T-helper 1 cell (primary cell): Measurements from ENCODE around the gene SORCS1.

Source experiments
- DNase-seq, 5 donors: peaks; one replicate each; pipeline ENCODE4 v3.0.0-alpha.2; 2012 to 2020
- total RNA-seq, 4 donors: gene quantifications; one replicate each; lab custom pipeline; 2026; lab: John Stamatoyannopoulos, UW

The SORCS1 gene
- 0 to 0.12 (median 0) reads per million in 4 donors for total RNA-seq

GRCh38 chr10:107163881-107164861 lies at the start of gene SORCS1:
TSS of gene SORCS1 (minus strand) at chr10:107164706.
- DNase-seq = no peak

- no peak for DNase-seq
Measured at GRCh38 chr10:107214261-107214660, 49.8 kb upstream of the SORCS1 start.

GRCh38 chr10:107213861-107214260 lies 49.4 kb upstream of the SORCS1 start:
- no peak for DNase-seq

GRCh38 chr10:107206833-107207232 lies 42.3 kb upstream of the SORCS1 start:
- no peak for DNase-seq

GRCh38 chr10:107169516-107169915 lies 5.0 kb upstream of the SORCS1 start:
- DNase-seq = no peak

DNA sequence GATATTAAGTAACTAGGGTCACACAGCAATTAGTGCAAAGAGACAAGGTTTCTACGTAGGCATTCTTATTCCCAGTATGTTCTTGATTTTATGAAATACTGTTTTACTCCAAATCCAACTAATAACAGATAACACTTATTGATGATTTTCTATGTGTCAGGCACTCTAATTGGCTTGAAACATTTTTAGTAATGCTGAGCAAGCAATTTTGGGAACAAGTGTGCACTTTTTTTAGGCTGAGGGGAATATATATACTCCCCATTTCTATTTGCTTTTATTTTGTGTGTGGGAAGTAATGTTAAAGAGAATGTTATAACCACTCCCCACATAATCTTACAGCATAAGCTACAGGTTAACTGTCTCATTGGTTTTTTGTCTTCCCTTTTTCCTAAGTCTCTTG lies 4.2 kb upstream of the SORCS1 start:
- DNase-seq = no peak

- no peak for DNase-seq
Measured at GRCh38 chr10:107166403-107166802, 1.9 kb upstream of the SORCS1 start.

- DNase-seq = no peak
Measured at GRCh38 chr10:107164992-107165391, 486 bp upstream of the SORCS1 start.

GRCh38 chr10:107163076-107163855 lies 1.2 kb downstream of the SORCS1 start:
- DNase-seq = no peak

DNA sequence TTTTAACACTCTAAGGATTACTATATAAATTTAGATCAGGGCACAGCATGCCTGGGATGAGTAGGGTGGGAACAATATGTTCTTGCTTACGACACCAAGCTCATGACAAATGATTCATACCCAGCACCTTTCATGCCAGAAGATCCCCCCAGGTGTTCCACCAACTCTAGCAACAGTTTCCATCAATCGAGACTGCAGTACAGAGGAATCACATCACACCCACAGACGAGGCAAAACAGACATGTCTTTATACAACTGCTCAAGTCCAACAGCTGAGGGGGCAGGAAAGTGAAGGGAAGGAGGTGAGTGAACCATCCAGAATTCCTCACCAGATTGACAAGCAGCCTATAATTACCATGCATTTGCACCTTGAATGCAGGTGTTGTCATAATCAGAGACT lies 3.6 kb downstream of the SORCS1 start:
- DNase-seq = no peak

GRCh38 chr10:107159871-107160270 lies 4.6 kb downstream of the SORCS1 start:
- DNase-seq = no peak

DNA sequence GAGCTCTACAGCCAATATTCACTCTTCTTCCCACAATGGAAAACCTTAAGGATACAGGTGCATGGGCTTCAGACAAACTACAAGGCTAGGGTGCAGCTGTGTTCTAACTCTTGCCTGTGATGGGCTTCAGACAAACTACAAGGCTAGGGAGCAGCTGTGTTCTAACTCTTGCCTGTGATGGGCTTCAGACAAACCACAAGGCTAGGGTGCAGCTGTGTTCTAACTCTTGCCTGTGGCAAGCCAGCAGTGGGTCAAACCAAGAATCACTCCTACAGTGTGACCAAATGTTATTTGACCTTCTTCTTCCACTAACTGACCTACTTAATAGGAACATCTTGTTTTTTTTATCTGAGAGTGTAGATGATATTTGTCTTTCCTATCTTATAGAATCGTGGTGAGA lies 7.4 kb downstream of the SORCS1 start:
- DNase-seq = no peak

DNA sequence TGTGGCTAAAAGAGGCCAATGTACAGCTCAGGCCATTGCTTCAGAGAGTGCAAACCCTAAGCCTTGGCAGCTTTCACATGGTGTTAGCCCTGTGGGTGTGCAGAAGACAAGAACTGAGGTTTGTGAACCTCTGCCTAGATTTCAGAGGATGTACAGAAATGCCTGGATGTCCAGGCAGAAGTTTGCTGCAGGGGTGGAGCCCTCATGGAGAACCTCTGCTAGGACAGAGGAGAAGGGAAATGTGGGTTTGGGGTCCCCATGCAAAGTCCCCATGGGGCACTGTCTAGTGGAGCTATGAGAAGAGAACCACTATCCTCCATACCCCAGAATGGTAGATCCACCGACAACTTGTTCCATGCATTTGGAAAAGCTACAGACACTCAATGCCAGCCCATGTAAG lies 12.4 kb downstream of the SORCS1 start:
- no peak for DNase-seq

GRCh38 chr10:107148906-107149305 lies 15.6 kb downstream of the SORCS1 start:
- DNase-seq = no peak

GRCh38 chr10:107144490-107144889 lies 20.0 kb downstream of the SORCS1 start:
- no peak for DNase-seq

- no peak for DNase-seq
Measured at GRCh38 chr10:107141524-107142061, 22.9 kb downstream of the SORCS1 start.

- no peak for DNase-seq
Measured at GRCh38 chr10:107139237-107139636, 25.3 kb downstream of the SORCS1 start.

DNA sequence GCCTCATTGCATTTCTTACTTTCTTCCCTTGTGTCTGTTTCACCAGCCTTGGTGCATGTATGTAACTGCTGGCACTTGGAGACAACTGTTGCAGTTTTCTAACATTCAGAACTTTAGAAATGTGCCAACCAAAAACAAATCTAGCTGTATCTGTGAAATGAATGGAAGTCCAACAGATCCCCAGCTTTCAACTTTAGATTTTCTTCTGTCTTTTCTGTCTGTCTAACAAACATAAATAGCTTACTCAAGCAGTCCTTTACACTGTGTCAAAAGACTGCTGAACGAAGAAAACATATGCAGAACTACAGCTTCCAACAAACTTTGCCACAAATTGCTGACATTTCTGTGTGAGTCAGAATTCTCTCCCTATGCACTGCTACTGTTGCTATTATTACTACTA lies 30.9 kb downstream of the SORCS1 start:
- DNase-seq = no peak

DNA sequence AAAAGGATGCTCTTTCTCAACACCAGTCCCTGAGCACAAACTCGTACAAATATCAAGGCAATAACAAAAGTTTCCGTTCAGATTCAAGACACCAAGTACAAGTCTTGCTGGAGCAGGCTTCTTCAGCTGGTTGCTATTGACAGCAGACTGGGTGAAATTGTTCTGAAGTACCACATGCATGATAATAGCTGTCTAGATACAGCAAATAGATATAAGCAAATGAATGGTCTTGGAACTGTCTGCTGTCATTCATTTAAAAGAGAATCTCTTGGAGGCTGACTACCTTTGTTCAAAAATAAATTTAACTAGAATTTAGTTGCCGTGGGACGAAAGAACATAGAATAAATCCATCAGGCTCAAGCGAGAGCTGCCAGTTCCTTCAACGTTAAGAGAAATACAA lies 35.5 kb downstream of the SORCS1 start:
- DNase-seq = no peak

GRCh38 chr10:107126512-107127065 lies 37.9 kb downstream of the SORCS1 start:
- DNase-seq = no peak

- DNase-seq = no peak
Measured at GRCh38 chr10:107122703-107123102, 41.8 kb downstream of the SORCS1 start.

DNA sequence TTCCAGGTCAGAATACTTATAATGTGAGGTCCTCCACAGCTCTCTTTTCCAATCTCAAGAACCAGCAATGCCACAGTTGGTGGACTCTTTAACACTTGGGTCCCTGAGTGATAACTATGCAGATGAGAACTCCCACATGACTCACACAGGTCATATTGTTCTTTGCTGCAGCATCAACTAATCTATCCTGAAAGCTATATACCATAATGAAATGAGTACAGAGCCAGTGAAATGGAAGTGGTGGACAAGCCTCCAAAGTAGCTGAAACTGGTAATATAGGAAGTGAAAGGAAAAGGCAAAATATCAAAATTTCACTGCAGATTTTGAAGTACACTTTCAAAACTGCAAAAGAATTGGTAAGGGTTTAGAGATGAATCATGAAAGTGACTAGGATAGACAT lies 45.6 kb downstream of the SORCS1 start:
- DNase-seq = no peak

- no peak for DNase-seq
Measured at GRCh38 chr10:107104026-107104652, 60.4 kb downstream of the SORCS1 start.
